Liver (tissue), 3 donors: ENCODE results near the gene IGSF22.

Source experiments
- JUND ChIP-seq, 2 donors: IDR thresholded peaks; 2 replicates each; pipeline ENCODE4 v1.6.1; 2016; ENCODE audit warnings: antibody characterized with exemption in 2 of 2
- YY1 ChIP-seq: IDR thresholded peaks from 2 replicates; pipeline ENCODE4 v1.6.1; 2016; ENCODE audit warnings: antibody characterized with exemption, mild to moderate bottlenecking
- TF ChIP-seq, protein P1 (sequence below): fragments of 150-350 bp; IDR thresholded peaks from 2 replicates; pipeline ENCODE4 v1.5.1; 2017; ENCODE audit warnings: improper control_type of control experiment, low read depth, low read length; ENCODE audit not compliant: missing input control
- TF ChIP-seq, protein P2 (sequence below): IDR thresholded peaks from 2 replicates; pipeline ENCODE4 v1.6.1; 2016; ENCODE audit warnings: antibody characterized with exemption
- donor health status: healthy.
- donor health status: healthy.

DNA sequence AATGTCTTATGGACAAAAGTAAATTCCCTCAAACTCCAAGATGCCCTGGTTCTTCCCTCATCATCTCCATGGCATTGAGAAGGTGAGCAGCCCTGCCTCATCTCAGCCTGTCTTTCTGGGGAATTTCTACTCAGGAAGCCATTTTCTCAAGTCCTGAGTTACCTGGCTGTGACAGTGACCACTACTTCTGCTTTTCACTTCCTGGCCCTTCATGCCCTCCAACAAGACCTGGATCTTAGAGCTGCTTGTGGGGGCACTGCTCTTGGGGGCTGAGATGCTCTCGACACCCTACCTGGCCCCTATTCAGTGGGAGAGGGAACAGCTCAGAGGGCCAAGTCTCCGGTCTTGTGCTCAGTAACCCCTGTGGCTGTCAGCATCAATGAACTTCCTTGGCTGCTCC, 5.5 kb upstream of the IGSF22 start:
- TF ChIP-seq YY1 (no peak), JUND (IDR thresholded peaks at IDR 0.05) (no peak)
- TF ChIP-seq, protein P1, sequence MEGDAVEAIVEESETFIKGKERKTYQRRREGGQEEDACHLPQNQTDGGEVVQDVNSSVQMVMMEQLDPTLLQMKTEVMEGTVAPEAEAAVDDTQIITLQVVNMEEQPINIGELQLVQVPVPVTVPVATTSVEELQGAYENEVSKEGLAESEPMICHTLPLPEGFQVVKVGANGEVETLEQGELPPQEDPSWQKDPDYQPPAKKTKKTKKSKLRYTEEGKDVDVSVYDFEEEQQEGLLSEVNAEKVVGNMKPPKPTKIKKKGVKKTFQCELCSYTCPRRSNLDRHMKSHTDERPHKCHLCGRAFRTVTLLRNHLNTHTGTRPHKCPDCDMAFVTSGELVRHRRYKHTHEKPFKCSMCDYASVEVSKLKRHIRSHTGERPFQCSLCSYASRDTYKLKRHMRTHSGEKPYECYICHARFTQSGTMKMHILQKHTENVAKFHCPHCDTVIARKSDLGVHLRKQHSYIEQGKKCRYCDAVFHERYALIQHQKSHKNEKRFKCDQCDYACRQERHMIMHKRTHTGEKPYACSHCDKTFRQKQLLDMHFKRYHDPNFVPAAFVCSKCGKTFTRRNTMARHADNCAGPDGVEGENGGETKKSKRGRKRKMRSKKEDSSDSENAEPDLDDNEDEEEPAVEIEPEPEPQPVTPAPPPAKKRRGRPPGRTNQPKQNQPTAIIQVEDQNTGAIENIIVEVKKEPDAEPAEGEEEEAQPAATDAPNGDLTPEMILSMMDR: no peak
- TF ChIP-seq, protein P2, sequence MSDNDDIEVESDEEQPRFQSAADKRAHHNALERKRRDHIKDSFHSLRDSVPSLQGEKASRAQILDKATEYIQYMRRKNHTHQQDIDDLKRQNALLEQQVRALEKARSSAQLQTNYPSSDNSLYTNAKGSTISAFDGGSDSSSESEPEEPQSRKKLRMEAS: no peak
